Measurements from ENCODE around the gene CENPU. TPM values are rescaled to one million over a fixed set of nuclear protein-coding genes. Genes with fewer than 3 reads are reported as not detected.

The CENPU gene
- total RNA-seq, 1 donor: 4.6 TPM

DNA sequence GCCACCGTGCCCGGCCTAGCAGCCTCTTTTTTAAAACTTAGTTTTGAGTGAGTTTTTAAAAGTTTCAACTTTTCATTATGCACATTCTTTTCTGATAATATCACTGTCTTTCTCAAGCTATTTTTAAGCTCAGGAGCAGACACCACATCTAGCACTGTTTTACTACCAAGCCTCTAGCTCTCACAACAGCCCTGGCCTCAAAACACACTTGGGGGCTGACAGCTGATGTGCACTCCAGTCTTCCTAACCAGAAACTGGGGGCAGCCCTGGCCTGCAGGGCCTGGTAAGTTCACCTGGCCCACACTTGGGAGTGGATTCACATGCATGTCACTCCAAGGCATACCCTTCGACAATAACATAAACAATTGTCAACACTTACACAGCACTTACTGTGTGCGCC, 34.0 kb downstream of the CENPU start:
- Histone ChIP-seq H3K9me3 (ENCODE audit: low read depth, low read length) (no peaks in the 10 kb centered on the region), H3K27me3 (ENCODE audit: insufficient read depth, low read length) (no peaks in the 10 kb centered on the region), H3K4me1 (ENCODE audit: insufficient read depth, low read length) (no peaks in the 10 kb centered on the region), H3K4me3 (ENCODE audit: low read length) (no peak overlapping the region)

GRCh38 chr4:184697956-184698355, 35.9 kb downstream of the CENPU start:
- Histone ChIP-seq H3K9me3 (ENCODE audit: low read depth, low read length) (no peaks in the 10 kb centered on the region), H3K27me3 (ENCODE audit: insufficient read depth, low read length) (no peaks in the 10 kb centered on the region), H3K4me1 (ENCODE audit: insufficient read depth, low read length) (no peaks in the 10 kb centered on the region), H3K4me3 (ENCODE audit: low read length) (no peak overlapping the region)

DNA sequence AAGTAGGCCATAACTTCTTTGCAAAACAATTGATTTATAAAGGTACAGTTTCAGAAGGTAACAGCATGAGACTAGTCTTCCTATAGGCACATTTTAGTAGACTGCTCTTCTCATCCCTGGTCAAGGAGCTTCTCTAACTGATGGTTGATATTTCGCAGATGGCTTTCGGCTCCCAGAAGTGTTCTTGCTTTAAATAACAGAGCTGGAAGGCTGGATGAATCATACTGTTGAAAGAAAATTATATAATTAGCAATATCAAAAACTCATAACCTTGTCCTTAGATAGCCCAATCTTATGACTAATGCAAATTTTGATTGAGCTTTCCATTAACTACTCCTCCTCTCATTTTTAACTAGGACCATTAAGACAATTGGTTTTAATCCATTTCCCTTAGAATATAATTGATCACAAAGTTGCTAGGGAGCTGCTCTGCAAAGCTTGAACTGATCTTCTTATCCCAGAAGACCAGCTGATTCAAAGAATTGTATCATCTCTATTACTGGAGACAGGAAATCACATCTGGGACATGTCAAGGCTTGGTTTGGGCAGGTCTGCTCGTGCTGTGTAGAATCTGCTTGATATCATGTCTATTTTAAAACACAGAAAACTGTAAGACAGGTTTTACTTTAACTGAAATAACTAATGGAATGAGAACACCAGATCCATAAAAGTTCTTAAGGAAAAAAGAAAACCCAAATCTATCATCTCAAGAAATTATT, 38.6 kb downstream of the CENPU start:
- H3K27me3 ChIP-seq (ENCODE audit: insufficient read depth, low read length): no peaks in the 10 kb centered on the region
- H3K4me1 ChIP-seq (ENCODE audit: insufficient read depth, low read length): no peaks in the 10 kb centered on the region
- H3K4me3 ChIP-seq (ENCODE audit: low read length): no peak overlapping the region
- H3K9me3 ChIP-seq (ENCODE audit: low read depth, low read length): no peaks in the 10 kb centered on the region

DNA sequence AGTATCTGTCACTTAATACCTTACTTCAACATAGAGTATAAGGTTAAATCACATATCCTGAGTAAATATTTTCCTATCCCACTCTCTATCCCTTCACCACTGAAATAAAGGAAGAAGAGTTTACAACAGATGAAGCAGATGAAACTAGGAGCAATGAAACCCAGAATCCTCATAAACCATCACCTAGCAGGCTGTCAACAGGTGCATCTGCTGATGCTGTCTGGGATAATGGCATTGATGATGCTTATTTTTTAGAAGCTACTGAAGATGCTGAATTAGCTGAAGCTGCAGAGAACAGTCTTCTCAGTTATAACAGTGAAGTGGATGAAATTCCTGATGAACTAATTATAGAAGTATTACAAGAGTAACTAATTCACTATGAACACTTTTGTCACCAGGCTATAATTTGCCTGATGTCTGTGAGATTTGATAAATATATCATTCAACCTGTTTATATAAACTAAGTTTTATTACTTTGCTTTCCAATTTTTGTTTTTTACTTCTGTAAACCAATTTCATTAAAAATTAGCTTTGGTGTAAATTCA, 39.4 kb downstream of the CENPU start:
- Histone ChIP-seq H3K4me1 (ENCODE audit: insufficient read depth, low read length) (no peaks in the 10 kb centered on the region), H3K9me3 (ENCODE audit: low read depth, low read length) (no peaks in the 10 kb centered on the region), H3K27me3 (ENCODE audit: insufficient read depth, low read length) (no peaks in the 10 kb centered on the region), H3K4me3 (ENCODE audit: low read length) (no peak overlapping the region)

GRCh38 chr4:184693056-184693455, 40.8 kb downstream of the CENPU start:
- Histone ChIP-seq H3K4me3 (ENCODE audit: low read length) (no peak overlapping the region), H3K27me3 (ENCODE audit: insufficient read depth, low read length) (no peaks in the 10 kb centered on the region), H3K9me3 (ENCODE audit: low read depth, low read length) (no peaks in the 10 kb centered on the region), H3K4me1 (ENCODE audit: insufficient read depth, low read length) (no peaks in the 10 kb centered on the region)

- Histone ChIP-seq H3K9me3 (ENCODE audit: low read depth, low read length) (no peaks in the 10 kb centered on the region), H3K4me3 (ENCODE audit: low read length) (no peak overlapping the region), H3K27me3 (ENCODE audit: insufficient read depth, low read length) (no peaks in the 10 kb centered on the region), H3K4me1 (ENCODE audit: insufficient read depth, low read length) (peaks cover 7% of the 10 kb centered on the region)
Observed at GRCh38 chr4:184689681-184690080, 44.2 kb downstream of the CENPU start.

- no peaks in the 10 kb centered on the region for H3K27me3 ChIP-seq (ENCODE audit: insufficient read depth, low read length)
- no peaks in the 10 kb centered on the region for H3K9me3 ChIP-seq (ENCODE audit: low read depth, low read length)
- H3K4me3 ChIP-seq (ENCODE audit: low read length): no peak overlapping the region
- peaks cover 11% of the 10 kb centered on the region for H3K4me1 ChIP-seq (ENCODE audit: insufficient read depth, low read length)
Observed at GRCh38 chr4:184688447-184688846, 45.4 kb downstream of the CENPU start.

- no peaks in the 10 kb centered on the region for H3K27me3 ChIP-seq (ENCODE audit: insufficient read depth, low read length)
- no peak overlapping the region for H3K4me3 ChIP-seq (ENCODE audit: low read length)
- H3K9me3 ChIP-seq (ENCODE audit: low read depth, low read length): no peaks in the 10 kb centered on the region
- peaks cover 11% of the 10 kb centered on the region for H3K4me1 ChIP-seq (ENCODE audit: insufficient read depth, low read length)
Observed at GRCh38 chr4:184688005-184688404, 45.9 kb downstream of the CENPU start.

DNA sequence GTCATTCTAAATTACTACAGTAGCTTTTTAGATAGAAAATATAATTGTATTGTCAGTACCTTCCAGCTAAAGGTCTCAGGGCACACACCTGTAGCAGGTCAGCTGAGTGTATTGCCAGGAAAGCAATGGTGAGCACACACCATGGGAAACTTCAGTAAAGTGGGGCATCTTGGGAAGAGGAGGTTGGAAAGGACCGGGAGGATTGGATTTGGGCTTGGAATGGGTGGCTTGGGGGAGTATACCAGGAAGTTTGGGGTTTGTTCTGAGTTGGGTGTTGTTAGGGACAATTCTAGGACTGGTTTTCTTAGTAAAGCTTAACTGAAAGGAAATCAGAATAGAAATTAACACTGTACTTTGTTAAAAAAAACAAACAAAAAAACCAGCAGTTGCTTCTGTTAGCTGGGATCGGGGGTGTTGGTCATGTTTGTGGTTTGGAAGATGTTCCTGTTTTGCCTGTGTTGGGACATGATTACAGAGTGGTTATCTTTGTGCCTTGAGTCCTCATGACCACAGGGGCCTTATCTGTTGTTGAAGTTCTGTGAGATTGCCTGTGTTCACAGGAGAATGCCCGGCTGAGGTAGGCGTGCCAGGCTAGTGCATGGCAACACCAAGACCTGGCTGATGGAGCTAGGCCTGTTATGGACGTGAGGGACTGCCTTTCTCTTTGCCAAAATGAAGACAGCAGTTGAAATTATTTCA, 49.3 kb downstream of the CENPU start:
- H3K4me1 ChIP-seq (ENCODE audit: insufficient read depth, low read length): peaks cover 17% of the 10 kb centered on the region
- H3K9me3 ChIP-seq (ENCODE audit: low read depth, low read length): no peaks in the 10 kb centered on the region
- H3K27me3 ChIP-seq (ENCODE audit: insufficient read depth, low read length): no peaks in the 10 kb centered on the region
- H3K4me3 ChIP-seq (ENCODE audit: low read length): no peak overlapping the region

GRCh38 chr4:184681916-184682315, 52.0 kb downstream of the CENPU start:
- Histone ChIP-seq H3K4me1 (ENCODE audit: insufficient read depth, low read length) (peaks cover 17% of the 10 kb centered on the region), H3K9me3 (ENCODE audit: low read depth, low read length) (no peaks in the 10 kb centered on the region), H3K4me3 (ENCODE audit: low read length) (no peak overlapping the region), H3K27me3 (ENCODE audit: insufficient read depth, low read length) (no peaks in the 10 kb centered on the region)

DNA sequence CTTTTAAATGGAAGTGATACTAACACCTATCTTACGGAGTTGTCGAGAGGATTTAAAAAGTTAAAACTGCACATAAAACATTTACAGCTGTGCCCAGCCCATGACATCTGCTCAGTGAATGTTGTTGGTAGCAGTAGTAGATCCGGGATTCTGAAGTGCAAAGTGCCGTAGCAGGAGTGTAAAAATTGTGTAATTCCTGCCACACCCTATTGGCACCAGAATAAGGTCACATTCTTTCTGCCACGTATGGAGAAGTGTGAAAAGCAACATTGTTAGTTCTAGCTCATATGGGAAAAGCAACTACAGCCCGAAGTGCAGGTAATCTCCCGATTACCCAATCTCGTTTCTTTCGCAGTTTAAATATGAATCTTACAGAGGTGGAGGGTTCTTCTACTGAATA, 53.2 kb downstream of the CENPU start:
- H3K9me3 ChIP-seq (ENCODE audit: low read depth, low read length): no peaks in the 10 kb centered on the region
- H3K27me3 ChIP-seq (ENCODE audit: insufficient read depth, low read length): no peaks in the 10 kb centered on the region
- H3K4me1 ChIP-seq (ENCODE audit: insufficient read depth, low read length): peaks cover 17% of the 10 kb centered on the region

GRCh38 chr4:184675821-184676492, 57.9 kb downstream of the CENPU start:
- no peaks in the 10 kb centered on the region for H3K27me3 ChIP-seq (ENCODE audit: insufficient read depth, low read length)
- no peaks in the 10 kb centered on the region for H3K9me3 ChIP-seq (ENCODE audit: low read depth, low read length)
- H3K4me1 ChIP-seq (ENCODE audit: insufficient read depth, low read length): peaks cover 5% of the 10 kb centered on the region
- H3K4me3 ChIP-seq (ENCODE audit: low read length): no peak overlapping the region

More for the DNA sequence above, 53.2 kb downstream of the CENPU start:
- H3K4me3 ChIP-seq (ENCODE audit: low read length): no peak overlapping the region

GRCh38 chr4:184675018-184675417, 58.9 kb downstream of the CENPU start:
- no peaks in the 10 kb centered on the region for H3K9me3 ChIP-seq (ENCODE audit: low read depth, low read length)

GRCh38 chr4:184674011-184674410, 59.9 kb downstream of the CENPU start:
- Histone ChIP-seq H3K27me3 (ENCODE audit: insufficient read depth, low read length) (no peaks in the 10 kb centered on the region), H3K9me3 (ENCODE audit: low read depth, low read length) (no peaks in the 10 kb centered on the region), H3K4me3 (ENCODE audit: low read length) (no peak overlapping the region), H3K4me1 (ENCODE audit: insufficient read depth, low read length) (peaks cover 7% of the 10 kb centered on the region)

More at GRCh38 chr4:184675018-184675417, 58.9 kb downstream of the CENPU start:
- Histone ChIP-seq H3K27me3 (ENCODE audit: insufficient read depth, low read length) (no peaks in the 10 kb centered on the region), H3K4me1 (ENCODE audit: insufficient read depth, low read length) (no peaks in the 10 kb centered on the region), H3K4me3 (ENCODE audit: low read length) (no peak overlapping the region)

DNA sequence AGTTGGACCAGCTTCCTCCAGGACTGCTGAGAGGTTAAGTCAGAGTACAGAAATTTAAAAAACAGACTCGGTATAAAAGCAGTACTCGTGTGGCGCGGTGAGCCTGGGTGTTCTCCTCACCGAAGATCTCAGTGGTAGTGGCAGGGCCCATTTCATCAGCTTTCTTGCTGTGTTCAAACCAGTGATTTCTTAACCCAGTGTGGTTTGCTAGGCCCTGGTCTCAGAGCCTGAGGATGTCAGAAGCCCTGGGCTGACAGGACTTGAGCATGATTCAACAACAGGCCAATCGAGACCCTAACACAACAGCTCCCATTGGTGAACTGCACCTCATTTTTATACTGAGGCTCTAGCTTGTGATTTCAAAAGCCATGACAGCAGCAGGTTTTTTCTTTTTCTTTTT, 61.2 kb downstream of the CENPU start:
- Histone ChIP-seq H3K4me1 (ENCODE audit: insufficient read depth, low read length) (peaks cover 19% of the 10 kb centered on the region), H3K4me3 (ENCODE audit: low read length) (no peak overlapping the region), H3K9me3 (ENCODE audit: low read depth, low read length) (no peaks in the 10 kb centered on the region), H3K27me3 (ENCODE audit: insufficient read depth, low read length) (no peaks in the 10 kb centered on the region)
